Mammary epithelial cell (primary cell): ENCODE measurements around the gene SFRP5.

Experiments
- CTCF ChIP-seq, 2 donors: IDR thresholded peaks in 1 of 2; conservative IDR thresholded peaks in 1 of 2; 2 replicates each; pipeline ENCODE4 v1.5.1; 2011 to 2012; ENCODE audit warnings: inconsistent platforms in 2 of 2, low read length in 2 of 2, mild to moderate bottlenecking in 2 of 2, control low read depth in 1 of 2, low read depth in 1 of 2; ENCODE audit not compliant: insufficient read depth in 1 of 2; ENCODE audit errors: extremely low read depth in 1 of 2
- EZH2 ChIP-seq: IDR thresholded peaks from 2 replicates; pipeline ENCODE4 v1.6.1; 2012; ENCODE audit warnings: low read length, inconsistent platforms, borderline replicate concordance

- TF ChIP-seq CTCF (conservative IDR thresholded peaks at IDR 0.05 in 1 of 2, IDR thresholded peaks at IDR 0.05 in 1 of 2; ENCODE audit: extremely low read depth in 1 of 2, insufficient read depth in 1 of 2, low read depth in 1 of 2, low read length in 2 of 2) = no peak
- TF ChIP-seq EZH2 = no peak
These were observed 34.1 kb upstream of the SFRP5 start for GRCh38 chr10:97805949-97806348.
